ENCODE data around the gene ERGIC3. TPM values are rescaled to one million over a fixed set of nuclear protein-coding genes. Genes with fewer than 3 reads are reported as not detected.

The ERGIC3 gene
- total and polyA plus RNA-seq, 2 donors (not counting 1 experiment from before 2014, with no cell fraction given), result 191 to 254 TPM

DNA sequence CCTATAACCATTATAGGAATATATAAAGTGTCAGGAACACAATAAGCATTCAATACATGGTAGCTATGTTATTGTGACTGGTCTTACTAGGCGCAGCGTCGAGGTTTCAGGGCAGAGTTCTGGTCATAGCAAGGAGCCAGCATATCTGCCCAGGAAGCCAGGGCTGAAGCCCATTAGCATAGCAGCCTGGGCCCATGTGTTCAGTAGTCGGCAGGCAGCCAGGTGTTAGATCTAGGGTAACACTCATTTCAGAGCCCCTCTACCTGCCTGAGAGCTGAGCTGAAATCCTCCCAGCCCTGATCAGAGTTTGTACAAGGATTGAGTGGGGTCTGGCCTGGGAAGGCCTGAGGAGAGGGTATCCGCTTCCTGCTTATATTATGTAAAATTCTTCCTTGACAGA, 44.6 kb upstream of the ERGIC3 start:
- Histone ChIP-seq H3K9ac (ENCODE audit: low read length) (no peak overlapping the region), H4K20me1 (ENCODE audit: control insufficient read depth, insufficient read depth, low read length, poor library complexity, severe bottlenecking) (peaks cover 17% of the 10 kb centered on the region), H3K4me3 (ENCODE audit: control extremely low read depth in 1 of 5, extremely low read depth in 1 of 5, insufficient read depth in 1 of 5, low read depth in 2 of 5, low read length in 4 of 5) (no peak overlapping the region), H3K4me1 (ENCODE audit: control insufficient read depth in 2 of 2, insufficient read depth in 2 of 2, low read length in 2 of 2) (peaks cover 14 to 20% of the 10 kb centered on the region in 2 donors), H2AFZ (ENCODE audit: insufficient read depth, low read depth, low read length, poor library complexity, severe bottlenecking) (no peak overlapping the region), H3K4me2 (replicated peaks; ENCODE audit: low read depth, low read length, poor library complexity, severe bottlenecking) (no peak overlapping the region), H3K79me2 (ENCODE audit: control insufficient read depth, insufficient read depth, low read length) (peaks cover 35% of the 10 kb centered on the region), H3K9me3 (ENCODE audit: control extremely low read depth in 1 of 3, control insufficient read depth in 2 of 3, insufficient read depth in 1 of 3, low read length in 2 of 3) (no peaks in the 10 kb centered on the region), H3K36me3 (replicated peaks in 1 of 2; ENCODE audit: control extremely low read depth in 1 of 2, control insufficient read depth in 1 of 2, extremely low read depth in 1 of 2, insufficient read depth in 2 of 2, low read length in 1 of 2) (peaks cover 13 to 82% of the 10 kb centered on the region in 2 experiments), H3K27me3 (replicated peaks in 1 of 4; ENCODE audit: control extremely low read depth in 1 of 4, control insufficient read depth in 3 of 4, insufficient read depth in 4 of 4, low read length in 3 of 4) (no peaks in the 10 kb centered on the region), H3K27ac (ENCODE audit: low read length in 2 of 2) (no peak overlapping the region)
- ATAC-seq (ENCODE audit: low read depth) (no peak), DNase-seq (no peak)
- H3K4me1 Mint-ChIP-seq, result peaks cover 22% of the 10 kb centered on the region
- ChIA-PET CTCF (interaction anchor here (1.6 kb wide), 1 partner anchor 14 kb away, joined by 6 read pairs; no protein-coding TSS in a partner anchor), POLR2A (no interaction called here)
- H3K27ac Mint-ChIP-seq, result peak overlapping the region; percentile 20
- H3K4me3 Mint-ChIP-seq, result no peak overlapping the region
- H3K27me3 Mint-ChIP-seq, result no peaks in the 10 kb centered on the region
- 93% methylated on average over 3 of the region's 5 CpGs for WGBS (ENCODE audit: insufficient coverage)
- TF ChIP-seq CTCF (IDR thresholded peaks at IDR 0.05) (no peak), EZH2 (IDR thresholded peaks at IDR 0.05; ENCODE audit: borderline replicate concordance, insufficient read depth, low read depth, low read length, poor library complexity, severe bottlenecking) (no peak)
- intact Hi-C loops (cut with micrococcal nuclease), result no loop called here
- no peaks in the 10 kb centered on the region for H3K9me3 Mint-ChIP-seq (ENCODE audit: insufficient read depth)

- no peaks in the 10 kb centered on the region for H3K9me3 ChIP-seq (ENCODE audit: control extremely low read depth in 1 of 3, control insufficient read depth in 2 of 3, insufficient read depth in 1 of 3, low read length in 2 of 3)
- ChIA-PET CTCF (no interaction called here), POLR2A (no interaction called here)
- 98% methylated on average over 9 of the region's 9 CpGs for WGBS (ENCODE audit: insufficient coverage)
- ATAC-seq (ENCODE audit: low read depth), result no peak
- H3K4me2 ChIP-seq (replicated peaks; ENCODE audit: low read depth, low read length, poor library complexity, severe bottlenecking), result no peak overlapping the region
- H3K9me3 Mint-ChIP-seq (ENCODE audit: insufficient read depth), result no peaks in the 10 kb centered on the region
- DNase-seq, result no peak
- no peak overlapping the region for H3K27ac Mint-ChIP-seq
- no peak overlapping the region for H2AFZ ChIP-seq (ENCODE audit: insufficient read depth, low read depth, low read length, poor library complexity, severe bottlenecking)
- no peak overlapping the region for H3K4me3 ChIP-seq (ENCODE audit: control extremely low read depth in 1 of 5, extremely low read depth in 1 of 5, insufficient read depth in 1 of 5, low read depth in 2 of 5, low read length in 4 of 5)
- TF ChIP-seq CTCF (IDR thresholded peaks at IDR 0.05) (no peak), EZH2 (IDR thresholded peaks at IDR 0.05; ENCODE audit: borderline replicate concordance, insufficient read depth, low read depth, low read length, poor library complexity, severe bottlenecking) (no peak)
- H3K27me3 ChIP-seq (replicated peaks in 1 of 4; ENCODE audit: control extremely low read depth in 1 of 4, control insufficient read depth in 3 of 4, insufficient read depth in 4 of 4, low read length in 3 of 4), result no peaks in the 10 kb centered on the region
- H3K4me1 Mint-ChIP-seq, result peaks cover 22% of the 10 kb centered on the region
- intact Hi-C loops (cut with micrococcal nuclease), result no loop called here
- no peaks in the 10 kb centered on the region for H3K27me3 Mint-ChIP-seq
- peaks cover 30% of the 10 kb centered on the region for H3K79me2 ChIP-seq (ENCODE audit: control insufficient read depth, insufficient read depth, low read length)
- H3K27ac ChIP-seq (ENCODE audit: low read length in 2 of 2), result no peak overlapping the region
- peaks cover 13 to 84% of the 10 kb centered on the region in 2 experiments for H3K36me3 ChIP-seq (replicated peaks in 1 of 2; ENCODE audit: control extremely low read depth in 1 of 2, control insufficient read depth in 1 of 2, extremely low read depth in 1 of 2, insufficient read depth in 2 of 2, low read length in 1 of 2)
- H3K4me3 Mint-ChIP-seq, result no peak overlapping the region
- peaks cover 21% of the 10 kb centered on the region for H4K20me1 ChIP-seq (ENCODE audit: control insufficient read depth, insufficient read depth, low read length, poor library complexity, severe bottlenecking)
- no peak overlapping the region for H3K9ac ChIP-seq (ENCODE audit: low read length)
- peaks cover 15 to 20% of the 10 kb centered on the region in 2 donors for H3K4me1 ChIP-seq (ENCODE audit: control insufficient read depth in 2 of 2, insufficient read depth in 2 of 2, low read length in 2 of 2)
These were observed 44.1 kb upstream of the ERGIC3 start for GRCh38 chr20:35497780-35498189.
